ENCODE measurements around the gene TEX36.
"Not testable (repeated sequence)": the region's sequence is repeated elsewhere in the genome, so short reads cannot be mapped to it uniquely, and the experiment has no call there.

The TEX36 gene

DNA sequence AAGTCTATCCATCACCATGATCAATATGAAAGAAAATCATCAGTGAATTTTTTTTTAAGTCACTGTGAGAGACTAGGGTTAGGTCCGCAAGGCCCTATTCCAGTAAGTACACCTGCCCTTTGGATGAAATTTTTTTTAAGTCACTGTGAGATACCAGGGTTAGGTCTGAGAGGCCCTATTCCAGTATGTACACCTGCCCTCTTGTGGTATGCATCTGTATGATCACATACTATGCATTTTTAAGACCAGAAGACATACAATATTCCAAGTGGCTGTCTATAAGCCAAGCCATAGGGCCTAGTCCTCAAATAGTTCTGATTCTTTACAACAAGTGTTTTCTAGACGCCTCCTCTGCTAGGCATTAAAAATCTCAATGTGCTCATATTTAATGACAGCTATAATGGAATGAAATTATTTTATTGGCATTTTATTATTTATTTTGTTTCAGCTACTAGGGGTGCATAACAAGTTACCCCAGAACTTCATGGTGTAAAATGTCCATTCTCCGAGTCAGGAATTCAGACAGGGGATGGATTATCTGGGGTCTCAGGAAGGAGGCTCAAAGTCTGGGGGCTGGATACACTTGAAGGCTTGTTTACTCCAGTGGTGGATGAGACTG, 53.1 kb downstream of the TEX36 start:
- DNase-seq: peak; percentile 63

DNA sequence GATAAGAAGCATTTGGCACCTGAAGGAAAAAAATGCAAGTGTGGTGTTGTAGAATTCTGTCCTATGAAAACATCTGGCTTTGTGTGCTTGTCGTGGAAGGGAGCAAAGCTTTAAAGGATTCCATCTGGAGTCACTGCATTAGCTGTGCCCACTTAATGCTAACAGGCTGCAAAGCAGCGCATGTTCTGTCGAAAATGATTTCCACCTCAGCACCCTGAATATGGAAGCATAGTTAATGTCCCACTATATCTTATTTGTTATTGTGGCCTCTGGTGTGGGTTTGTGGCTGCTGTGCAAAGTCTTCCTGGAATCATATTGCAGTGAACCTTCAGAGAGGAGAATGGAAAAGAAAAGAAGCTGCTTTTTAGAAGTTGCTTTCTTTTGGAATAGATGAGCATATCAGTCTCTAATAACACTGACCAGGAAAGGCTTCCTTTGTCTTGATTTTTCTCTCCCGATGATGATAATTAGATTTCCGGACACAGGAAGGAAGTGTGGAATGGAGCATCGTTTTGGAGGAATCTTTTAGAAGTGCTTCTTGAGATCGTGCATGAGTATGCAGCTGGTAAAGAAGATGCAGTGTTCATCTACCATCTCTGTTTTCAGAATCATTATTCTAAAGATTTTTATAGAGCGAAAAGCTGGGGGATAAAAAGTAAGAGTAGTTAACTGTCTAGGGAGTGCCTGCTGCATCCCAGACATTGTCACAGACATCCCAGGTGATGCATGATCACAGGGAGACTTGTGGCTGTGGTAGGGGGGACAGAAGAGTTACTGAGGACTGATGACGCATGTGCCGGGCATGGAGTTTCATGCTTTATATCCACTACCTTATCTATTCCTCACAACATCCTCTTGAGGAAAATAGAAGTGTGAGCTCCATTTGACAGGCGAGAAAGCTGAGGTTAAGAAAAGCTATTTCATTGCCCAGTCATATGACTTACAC, 54.6 kb downstream of the TEX36 start:
- no peak for DNase-seq

DNA sequence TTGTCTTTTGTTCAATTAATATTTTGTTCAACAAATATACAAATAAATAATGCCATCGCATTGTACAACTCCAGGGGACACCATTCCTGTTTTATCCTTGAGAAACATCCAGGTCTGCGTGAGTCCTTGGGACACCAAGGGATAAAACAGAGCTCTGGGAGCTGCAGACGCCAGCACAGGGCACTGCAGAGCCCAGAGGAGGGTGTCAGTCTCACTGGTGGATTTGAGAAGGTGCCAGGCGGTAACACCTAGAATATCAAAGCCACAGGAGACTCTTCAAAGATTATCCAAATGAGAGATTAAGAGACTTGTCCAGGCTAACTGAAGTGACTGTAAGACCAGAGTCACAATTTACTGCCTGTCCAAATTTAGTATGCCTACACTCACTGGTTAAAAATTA, 55.3 kb downstream of the TEX36 start:
- no peak for DNase-seq

DNA sequence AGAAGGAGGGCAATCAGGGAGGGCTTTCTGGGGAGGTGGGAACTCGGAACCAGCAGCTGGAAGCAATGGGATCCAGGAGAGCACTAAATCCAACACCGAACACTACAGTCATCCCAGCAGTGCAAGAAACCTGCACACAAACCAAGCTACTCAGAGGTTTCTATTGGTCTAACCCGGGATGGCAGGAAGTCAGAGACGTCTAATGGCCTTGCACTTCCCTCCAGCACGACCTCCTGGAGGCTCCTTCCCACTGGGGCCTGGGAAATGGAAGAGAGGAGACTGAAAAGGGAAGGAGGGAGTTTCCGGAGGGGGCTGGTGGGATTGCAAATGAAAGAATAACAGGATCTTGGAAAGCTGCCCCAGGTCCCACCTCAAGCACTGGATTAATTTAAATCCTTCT, 56.3 kb downstream of the TEX36 start:
- DNase-seq: no peak

DNA sequence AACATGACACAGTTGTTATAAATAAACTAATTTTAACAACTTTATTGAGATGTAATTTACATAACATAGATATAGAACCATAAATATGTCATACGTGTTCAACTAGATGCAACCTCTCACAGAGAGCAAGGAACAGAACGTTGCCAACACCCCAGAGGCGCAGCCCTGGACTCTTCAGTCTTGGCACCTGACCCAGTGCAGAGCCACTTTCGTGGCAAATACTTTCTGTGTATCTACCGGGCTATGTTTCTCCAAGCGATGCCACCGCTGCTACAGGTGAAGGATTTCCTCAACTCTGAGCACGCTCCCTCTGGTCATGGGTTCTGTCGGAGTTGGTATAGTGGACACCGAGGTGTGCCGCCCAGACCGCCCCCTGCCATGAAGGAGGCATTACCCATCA, 57.4 kb downstream of the TEX36 start:
- DNase-seq: no peak

DNA sequence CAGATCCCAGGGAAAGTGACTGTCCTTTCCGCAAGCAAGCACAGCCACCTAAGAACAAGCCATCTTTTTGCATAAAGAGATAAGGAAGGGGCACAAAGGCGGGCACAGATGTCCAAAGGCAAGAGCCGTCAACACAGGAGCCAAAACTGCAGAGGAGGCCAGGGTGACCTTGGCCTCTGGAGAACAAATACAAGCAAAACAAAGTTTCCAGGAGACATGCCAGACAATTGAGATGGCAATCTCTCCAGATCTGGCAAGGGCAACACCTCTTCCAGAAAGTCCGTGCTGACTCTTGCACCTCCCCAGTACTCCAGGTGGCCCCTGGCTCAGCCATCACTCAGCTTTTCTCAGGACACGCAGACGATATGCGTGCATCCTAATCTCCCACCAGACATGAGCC, 58.2 kb downstream of the TEX36 start:
- DNase-seq: no peak

DNA sequence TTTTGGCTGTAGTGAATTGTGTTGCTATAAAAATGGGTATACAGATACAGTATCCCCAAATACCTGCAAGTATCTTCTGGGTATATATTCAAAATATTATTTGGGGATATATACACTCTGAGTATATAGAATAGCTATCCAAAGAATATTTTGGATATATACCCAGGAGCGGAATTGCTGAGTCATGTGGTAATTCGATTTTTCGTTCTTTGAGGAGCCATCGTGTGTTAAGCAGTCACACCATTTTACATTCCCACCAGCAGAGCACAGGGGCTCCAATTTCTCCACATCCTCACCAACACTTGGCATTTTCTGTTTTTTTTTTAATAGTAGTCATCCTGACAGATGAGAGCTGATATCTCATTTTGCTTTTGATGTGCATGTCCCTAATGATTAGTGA, 61.9 kb downstream of the TEX36 start:
- no peak for DNase-seq

DNA sequence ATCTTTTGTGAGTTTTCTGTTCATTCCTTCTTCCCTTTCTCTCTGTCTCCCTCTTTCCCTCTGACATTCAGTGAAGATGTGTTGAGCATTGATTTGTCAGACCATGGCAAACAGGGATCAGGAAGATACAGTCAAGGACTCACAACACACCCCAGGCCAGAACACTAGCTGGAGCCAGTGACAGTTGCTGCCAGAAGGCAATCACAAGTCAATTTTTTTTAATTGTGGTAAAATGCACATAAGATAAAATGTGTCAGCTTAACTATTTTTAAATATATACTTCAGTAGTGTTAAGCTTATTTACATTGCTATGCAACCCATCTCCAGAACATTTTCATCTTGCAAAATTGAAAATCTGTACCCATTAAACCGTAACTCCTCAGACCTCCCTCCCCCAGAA, 62.6 kb downstream of the TEX36 start:
- DNase-seq: no peak

DNA sequence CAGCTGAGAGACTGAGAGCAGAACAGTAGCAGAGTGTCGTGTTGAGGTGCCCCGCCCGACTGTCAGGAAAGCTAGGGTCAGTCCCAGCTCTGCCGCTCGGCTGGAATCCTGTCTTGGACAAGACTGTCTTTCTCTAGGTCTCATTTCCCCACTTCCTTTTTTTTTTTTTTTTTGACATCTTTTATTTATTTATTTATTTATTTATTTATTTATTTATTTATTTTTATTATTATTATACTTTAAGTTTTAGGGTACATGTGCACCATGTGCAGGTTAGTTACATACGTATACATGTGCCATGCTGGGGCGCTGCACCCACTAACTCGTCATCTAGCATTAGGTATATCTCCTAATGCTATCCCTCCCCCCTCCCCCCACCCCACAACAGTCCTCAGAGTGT, 69.9 kb downstream of the TEX36 start:
- DNase-seq: not testable (repeated sequence)

DNA sequence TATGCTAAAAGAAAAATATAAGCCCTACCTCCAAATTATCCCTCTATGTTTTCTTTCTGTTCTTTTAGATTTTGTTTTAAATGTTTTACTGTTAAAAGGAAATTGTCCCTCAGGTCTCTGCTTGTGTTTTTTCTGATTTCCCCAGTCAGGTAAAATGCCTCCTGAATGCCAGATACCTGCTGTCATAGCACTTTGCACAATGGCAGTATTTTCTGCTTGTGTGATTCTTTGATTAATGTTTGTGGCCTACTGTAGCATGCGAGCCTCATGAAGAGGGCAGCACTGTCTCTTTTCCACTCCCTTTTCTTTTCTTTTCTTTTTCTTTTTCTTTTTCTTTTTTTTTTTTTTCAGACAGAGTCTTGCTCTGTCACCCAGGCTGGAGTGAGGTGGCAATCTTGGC, 71.2 kb downstream of the TEX36 start:
- no peak for DNase-seq

DNA sequence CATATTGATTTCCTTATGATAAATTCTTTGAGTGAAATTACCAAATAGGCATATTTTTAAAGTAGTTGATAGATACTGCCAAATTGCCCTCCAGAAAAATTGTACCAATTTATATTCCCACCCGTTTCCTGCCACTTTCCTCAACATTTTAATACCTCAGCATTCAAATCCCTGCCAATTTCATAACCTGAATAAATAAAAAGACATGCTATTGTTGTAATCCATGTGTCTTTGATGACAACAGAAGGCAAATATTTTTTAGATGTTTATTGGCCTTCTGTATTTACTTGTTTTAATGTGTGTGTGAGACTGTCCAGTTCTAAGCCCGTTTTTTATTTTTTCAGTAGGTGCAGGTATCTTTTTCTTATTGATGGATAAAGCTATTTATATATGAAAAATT, 71.7 kb downstream of the TEX36 start:
- no peak for DNase-seq

DNA sequence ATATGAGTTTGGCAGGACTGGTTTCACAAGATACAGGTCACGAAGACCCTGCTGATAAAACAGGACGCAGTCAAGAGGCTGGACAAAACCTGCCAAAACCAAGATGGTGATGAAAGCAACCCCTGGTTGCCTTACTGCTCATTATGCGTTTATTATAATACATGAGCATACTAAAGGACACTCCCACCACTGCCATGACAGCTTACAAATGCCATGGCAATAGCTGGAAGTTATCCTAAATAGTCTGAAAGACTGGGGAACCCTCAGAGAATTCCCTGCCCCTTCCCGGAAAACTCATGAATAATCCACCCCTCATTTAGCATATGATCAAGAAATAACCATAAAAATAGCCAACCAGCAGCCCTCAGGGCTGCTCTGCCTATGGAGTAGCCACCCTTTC, 73.1 kb downstream of the TEX36 start:
- no peak for DNase-seq

DNA sequence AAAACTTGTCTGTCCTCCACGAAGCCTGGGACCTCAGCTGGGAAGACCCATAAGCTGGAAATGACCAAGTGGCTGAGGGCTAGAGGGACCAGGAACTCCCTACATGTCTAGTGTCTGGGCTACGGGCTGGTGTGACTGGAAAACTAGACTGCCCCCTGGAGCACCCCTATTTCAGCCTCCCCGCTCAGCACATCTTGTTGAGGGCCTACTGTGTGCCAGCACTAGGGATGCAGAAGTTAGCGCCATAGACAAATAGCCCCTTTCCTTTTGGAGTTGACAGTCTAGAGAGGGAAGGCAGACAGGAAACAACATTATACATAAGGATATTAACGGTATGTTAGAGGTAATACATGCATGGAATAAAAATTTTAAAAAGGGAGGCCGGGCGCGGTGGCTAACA, 74.5 kb downstream of the TEX36 start:
- DNase-seq: no peak

DNA sequence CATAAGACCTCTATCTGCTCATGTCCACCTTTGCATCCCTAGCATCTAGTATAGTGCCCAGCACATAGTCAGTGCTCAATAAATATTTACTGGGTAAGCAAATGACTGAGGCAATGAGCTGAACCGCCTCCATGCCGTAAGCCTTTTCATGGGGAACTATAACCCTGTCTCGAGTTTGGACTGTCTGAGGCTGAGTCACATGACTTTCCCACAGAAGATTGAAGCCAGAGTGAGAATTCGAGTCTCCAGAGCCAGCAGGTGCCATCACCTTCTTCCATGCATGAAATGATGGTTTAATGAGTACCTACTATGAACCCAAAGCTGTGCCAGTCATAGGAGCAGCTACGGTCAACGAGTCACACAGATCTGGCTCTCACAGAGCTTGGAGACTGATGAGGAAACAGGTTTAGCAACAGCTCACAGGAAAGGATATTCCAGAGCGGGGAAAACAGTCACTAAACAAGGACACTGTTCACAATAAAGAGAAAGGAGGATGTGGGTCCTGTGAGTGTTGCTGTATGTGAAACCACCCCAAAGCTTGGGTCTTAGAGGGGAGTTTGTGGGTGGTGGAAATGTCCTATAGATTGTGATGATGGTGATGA, 75.2 kb downstream of the TEX36 start:
- no peak for DNase-seq

DNA sequence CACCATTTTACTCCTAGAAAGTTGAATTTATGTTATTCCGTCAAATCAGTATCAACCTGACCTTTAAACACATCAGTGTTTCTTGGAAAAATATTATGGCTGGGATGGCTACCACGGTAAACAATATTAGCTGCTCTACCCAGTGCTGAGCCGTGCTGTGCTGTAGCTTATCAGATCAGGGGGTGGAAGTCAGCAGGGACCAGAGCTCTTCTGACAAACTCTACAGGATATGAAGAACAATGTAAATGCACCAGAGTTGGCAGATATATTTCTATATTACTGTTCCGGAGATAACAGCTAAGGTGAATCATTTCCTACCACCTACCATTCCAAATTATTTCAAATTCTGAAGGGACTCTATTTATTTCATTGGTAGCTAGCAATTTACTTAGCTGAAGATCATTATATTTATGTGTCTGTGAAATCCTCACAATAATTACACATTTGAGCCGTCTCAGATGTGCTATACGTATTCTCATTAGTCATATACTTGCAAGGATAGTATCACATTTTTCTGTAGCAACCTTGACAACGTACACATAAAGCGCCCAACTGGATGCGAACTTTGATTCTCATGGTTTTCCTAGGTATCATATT, 76.5 kb downstream of the TEX36 start:
- no peak for DNase-seq

Data from NCI-H1105 treated with DMSO at 0.1 percent for 48 hours (cell line).